GM21515 (cell line): ENCODE results near the gene ONECUT3.
"Not testable (repeated sequence)": the region's sequence is repeated elsewhere in the genome, so short reads cannot be mapped to it uniquely, and the experiment has no call there.

Experiments used
- ATAC-seq: cut with Tn5 transposase; IDR thresholded peaks from one replicate; pipeline ENCODE4 v1.9.1; 2021; ENCODE audit not compliant: unreplicated experiment

ONECUT3 gene

GRCh38 chr19:1752757-1753728 lies at the start of gene ONECUT3:
ONECUT3 (plus strand) TSS chr19:1753506; CDS start chr19:1753663, 157 bp downstream.
- ATAC-seq, result no peak

GRCh38 chr19:1704339-1704738 lies 49.0 kb upstream of the ONECUT3 start:
- ATAC-seq, result no peak

- ATAC-seq, result no peak
Measured at GRCh38 chr19:1705367-1705766, 47.9 kb upstream of the ONECUT3 start.

GRCh38 chr19:1706646-1707045 lies 46.7 kb upstream of the ONECUT3 start:
- not testable (repeated sequence) for ATAC-seq

GRCh38 chr19:1707240-1707639 lies 46.1 kb upstream of the ONECUT3 start:
- no peak for ATAC-seq

GRCh38 chr19:1713170-1713569 lies 40.1 kb upstream of the ONECUT3 start:
- ATAC-seq, result no peak

- ATAC-seq, result no peak
Measured at GRCh38 chr19:1715540-1715939, 37.8 kb upstream of the ONECUT3 start.

GRCh38 chr19:1717200-1717969 lies 35.9 kb upstream of the ONECUT3 start:
- ATAC-seq, result no peak

GRCh38 chr19:1717970-1718264 lies 35.4 kb upstream of the ONECUT3 start:
- no peak for ATAC-seq

- ATAC-seq, result no peak
Measured at GRCh38 chr19:1718420-1719291, 34.6 kb upstream of the ONECUT3 start.

- no peak for ATAC-seq
Measured at GRCh38 chr19:1719519-1719918, 33.8 kb upstream of the ONECUT3 start.

GRCh38 chr19:1720237-1720636 lies 33.1 kb upstream of the ONECUT3 start:
- ATAC-seq, result no peak

- ATAC-seq, result no peak
Measured at GRCh38 chr19:1725100-1726064, 27.9 kb upstream of the ONECUT3 start.

GRCh38 chr19:1728816-1729567 lies 24.3 kb upstream of the ONECUT3 start:
- no peak for ATAC-seq

- no peak for ATAC-seq
Measured at GRCh38 chr19:1729568-1729925, 23.8 kb upstream of the ONECUT3 start.

- no peak for ATAC-seq
Measured at GRCh38 chr19:1730157-1730556, 23.1 kb upstream of the ONECUT3 start.

- ATAC-seq, result no peak
Measured at GRCh38 chr19:1734321-1734966, 18.9 kb upstream of the ONECUT3 start.

- no peak for ATAC-seq
Measured at GRCh38 chr19:1736280-1736679, 17.0 kb upstream of the ONECUT3 start.

- no peak for ATAC-seq
Measured at GRCh38 chr19:1736927-1737326, 16.4 kb upstream of the ONECUT3 start.
